Measurements from ENCODE around the gene MRPS25. TPM values are rescaled to one million over a fixed set of nuclear protein-coding genes. Genes with fewer than 3 reads are reported as not detected.

The MRPS25 gene
- total and polyA plus RNA-seq, 9 of the 15 experiments (the other 6 are each of a cell fraction or from before 2014, with no cell fraction given), result 34.3 to 129 (median 78.2) TPM

GRCh38 chr3:15096046-15096445 lies 30.9 kb upstream of the MRPS25 start:
- H3K4me3 ChIP-seq, result no peak overlapping the region
- no TSS peak for BruUV-seq (replicated peaks)
- no peaks in the 10 kb centered on the region for H3K9me3 ChIP-seq (replicated peaks; ENCODE audit: control insufficient read depth, insufficient read depth, low read depth, low read length)
- H2AFZ ChIP-seq (ENCODE audit: low read depth, low read length), result no peak overlapping the region
- no peaks in the 10 kb centered on the region for H3K9me1 ChIP-seq (ENCODE audit: control insufficient read depth, insufficient read depth, low read length)
- no peak overlapping the region for H3K27ac ChIP-seq (ENCODE audit: extremely low read depth, low read depth, low read length)
- peaks cover 13 to 17% of the 10 kb centered on the region in 2 experiments for H3K4me1 ChIP-seq (replicated peaks in 1 of 2; ENCODE audit: control insufficient read depth in 2 of 2, insufficient read depth in 2 of 2, low read length in 2 of 2)
- no peak for FAIRE-seq
- no peak for TF ChIP-seq RBM14 (IDR thresholded peaks at IDR 0.05; ENCODE audit: borderline replicate concordance, insufficient read depth, low read depth, low read length)
- no peak for TF ChIP-seq ZNF449 (CRISPR knock-in tag; IDR thresholded peaks at IDR 0.05)
- no peak for TF ChIP-seq DPF2 (IDR thresholded peaks at IDR 0.05)
- POLR2A ChIA-PET, result interaction anchor here (1.8 kb wide), 1 partner anchor 14 kb away, joined by 3 read pairs; no protein-coding TSS in a partner anchor
- ATAC-seq, result no peak
- peaks cover 49% of the 10 kb centered on the region for H3K36me3 ChIP-seq (ENCODE audit: control insufficient read depth, insufficient read depth, low read length)
- H4K20me1 ChIP-seq (replicated peaks; ENCODE audit: control insufficient read depth, insufficient read depth, low read length), result 0 out of 2 replicates have a peak, but pooled peaks cover 4% of the 10 kb centered on the region
- CTCF ChIA-PET (ENCODE audit: low intra/inter-chr PET ratio), result no interaction called here
- in situ Hi-C loops (cut with MboI) (no loop called here), intact Hi-C loops (cut with micrococcal nuclease) (no loop called here)
- peaks cover 27% of the 10 kb centered on the region for H3K79me2 ChIP-seq (ENCODE audit: control insufficient read depth, insufficient read depth, low read length)
- H3K27me3 ChIP-seq (ENCODE audit: control insufficient read depth in 2 of 2, insufficient read depth in 2 of 2, low read length in 2 of 2), result no peaks in the 10 kb centered on the region
- 83% methylated on average over 3 of the region's 3 CpGs for WGBS (ENCODE audit: insufficient coverage, low coverage, missing lambda C conversion rate)
- DNase-seq (ENCODE audit: extremely low read depth in 1 of 4, low spot score in 3 of 4), result no peak
- H3K4me2 ChIP-seq (ENCODE audit: insufficient read depth, low read length), result no peak overlapping the region
- no peak overlapping the region for H3K9ac ChIP-seq (ENCODE audit: insufficient read depth in 1 of 2, low read depth in 2 of 2, low read length in 2 of 2)

Measured in K562 (cell line).